Keratinocyte (primary cell): ENCODE results near the gene MAT1A. TPM values are rescaled to one million over a fixed set of nuclear protein-coding genes. Genes with fewer than 3 reads are reported as not detected.

Experiments
- DNase-seq: peaks from one replicate; pipeline ENCODE4 v3.0.0-alpha.2; 2011; ENCODE audit warnings: low read depth, missing footprints, low spot score
- FAIRE-seq: peaks from 2 replicates; lab custom pipeline; 2011; peaks lifted over from hg19 to GRCh38; lab: Jason Lieb, UNC
- H2AFZ ChIP-seq: 2 replicates; pipeline ENCODE4 v1.6.0; 2012; ENCODE audit warnings: low read length, control low read depth, inconsistent platforms; ENCODE audit not compliant: control insufficient read depth
- H3K27ac ChIP-seq: 2 replicates; pipeline ENCODE4 v1.5.1; 2011; ENCODE audit warnings: low read length; ENCODE audit not compliant: control insufficient read depth, insufficient read depth
- H3K27me3 ChIP-seq: 3 replicates; pipeline ENCODE4 v1.6.0; 2011; ENCODE audit warnings: low read length; ENCODE audit not compliant: control insufficient read depth, insufficient read depth; ENCODE audit errors: extremely low read depth
- H3K36me3 ChIP-seq, 2 experiments: 2 replicates in 1 of 2; 3 replicates in 1 of 2; pipeline ENCODE4 v1.5.1; 2011; ENCODE audit warnings: low read length in 2 of 2, mild to moderate bottlenecking in 1 of 2; ENCODE audit not compliant: control insufficient read depth in 2 of 2, insufficient read depth in 2 of 2; ENCODE audit errors: extremely low read depth in 1 of 2
- H3K4me1 ChIP-seq: 3 replicates; pipeline ENCODE4 v1.5.1; 2011; ENCODE audit warnings: low read length; ENCODE audit not compliant: control insufficient read depth, insufficient read depth; ENCODE audit errors: extremely low read depth
- H3K4me2 ChIP-seq: 3 replicates; pipeline ENCODE4 v1.6.0; 2011; ENCODE audit warnings: low read depth, low read length; ENCODE audit not compliant: control insufficient read depth, insufficient read depth; ENCODE audit errors: extremely low read depth
- H3K4me3 ChIP-seq, 3 experiments: fragments of 200-600 bp in 1 of 3; sonication (generic) in 1 of 3; 2 replicates in 2 of 3; 3 replicates in 1 of 3; pipeline ENCODE4 v1.5.1; 2011 to 2016; ENCODE audit warnings: low read length in 3 of 3, mild to moderate bottlenecking in 3 of 3, control low read depth in 2 of 3, inconsistent platforms in 1 of 3, low read depth in 1 of 3, mixed read lengths in 1 of 3, mixed run types in 1 of 3, moderate library complexity in 1 of 3; ENCODE audit not compliant: control insufficient read depth in 2 of 3, insufficient read depth in 2 of 3; ENCODE audit errors: extremely low read depth in 1 of 3
- H3K79me2 ChIP-seq: 2 replicates; pipeline ENCODE4 v1.6.0; 2012; ENCODE audit warnings: low read length; ENCODE audit not compliant: control insufficient read depth, insufficient read depth
- H3K9ac ChIP-seq: 3 replicates; pipeline ENCODE4 v1.6.0; 2011; ENCODE audit warnings: low read length; ENCODE audit not compliant: control insufficient read depth, insufficient read depth; ENCODE audit errors: extremely low read depth
- H3K9me1 ChIP-seq: 3 replicates; pipeline ENCODE4 v1.6.0; 2011; ENCODE audit warnings: low read length; ENCODE audit not compliant: control insufficient read depth, insufficient read depth; ENCODE audit errors: extremely low read depth
- H3K9me3 ChIP-seq: 2 replicates; pipeline ENCODE4 v1.5.1; 2012; ENCODE audit warnings: low read depth, low read length; ENCODE audit not compliant: control insufficient read depth
- H4K20me1 ChIP-seq: 3 replicates; pipeline ENCODE4 v1.6.0; 2011; ENCODE audit warnings: low read length; ENCODE audit not compliant: control insufficient read depth, insufficient read depth; ENCODE audit errors: extremely low read depth
- CTCF ChIP-seq, 3 experiments: IDR thresholded peaks in 1 of 3; conservative IDR thresholded peaks in 1 of 3; optimal IDR thresholded peaks in 1 of 3; 2 replicates in 2 of 3; 3 replicates in 1 of 3; pipeline versions ENCODE3 to v1.5.1; 2011; ENCODE audit warnings: low read length in 3 of 3, mild to moderate bottlenecking in 3 of 3, moderate library complexity in 2 of 3, control low read depth in 1 of 3, inconsistent platforms in 1 of 3; ENCODE audit not compliant: insufficient read depth in 2 of 3; ENCODE audit errors: extremely low read depth in 1 of 3
- EZH2 ChIP-seq: IDR thresholded peaks from one replicate; pipeline ENCODE4 v1.6.1; 2012; ENCODE audit warnings: inconsistent platforms, mild to moderate bottlenecking, low read length, moderate library complexity
- dilution Hi-C: fragments of 300-500 bp; cut with MboI; formaldehyde crosslinking; loops from one replicate; pipeline ENCODE4 v1.7.0; 2020; ENCODE audit warnings: low sequenced_read_pairs; ENCODE audit not compliant: extremely low pct_ligation_motif_present
- polyA plus RNA-seq, 5 experiments: library from polyadenylated mRNA; depleted of rRNA in 3 of 5; stranded (reverse) in 3 of 5; stranded (forward) in 1 of 5; unstranded in 1 of 5; fragments of >200 nt; gene quantifications; 1 replicate in 1 of 5; 2 replicates in 3 of 5; 3 replicates in 1 of 5; pipeline versions ENCODE4 v1.2.1 to v1.2.3, GENCODE V29; 2011 to 2012; ENCODE audit warnings: missing spikeins in 2 of 5, low read depth in 1 of 5, low replicate concordance in 1 of 5

MAT1A gene
- polyA plus RNA-seq, 1 donor (not counting 4 experiments of a cell fraction or from before 2014, with no cell fraction given), result 0.37 TPM

- Histone ChIP-seq H2AFZ (no peak overlapping the region), H4K20me1 (no peaks in the 10 kb centered on the region), H3K36me3 (no peaks in the 10 kb centered on the region), H3K9me1 (no peaks in the 10 kb centered on the region), H3K4me1 (peaks cover 4% of the 10 kb centered on the region), H3K27ac (no peak overlapping the region), H3K4me3 (no peak overlapping the region), H3K79me2 (no peaks in the 10 kb centered on the region), H3K27me3 (peaks cover 3% of the 10 kb centered on the region), H3K4me2 (no peak overlapping the region), H3K9ac (no peak overlapping the region), H3K9me3 (no peaks in the 10 kb centered on the region)
- dilution Hi-C loops, result no loop called here
- DNase-seq, result no peak
- TF ChIP-seq CTCF (optimal IDR thresholded peaks at IDR 0.05 in 1 of 3, IDR thresholded peaks at IDR 0.05 in 1 of 3, conservative IDR thresholded peaks at IDR 0.05 in 1 of 3; ENCODE audit: extremely low read depth in 1 of 3, insufficient read depth in 2 of 3, low read length in 3 of 3), result no peak
- no peak for TF ChIP-seq EZH2
- no peak for FAIRE-seq
Observed at GRCh38 chr10:80290474-80291220, 1.2 kb upstream of the MAT1A start.

DNA sequence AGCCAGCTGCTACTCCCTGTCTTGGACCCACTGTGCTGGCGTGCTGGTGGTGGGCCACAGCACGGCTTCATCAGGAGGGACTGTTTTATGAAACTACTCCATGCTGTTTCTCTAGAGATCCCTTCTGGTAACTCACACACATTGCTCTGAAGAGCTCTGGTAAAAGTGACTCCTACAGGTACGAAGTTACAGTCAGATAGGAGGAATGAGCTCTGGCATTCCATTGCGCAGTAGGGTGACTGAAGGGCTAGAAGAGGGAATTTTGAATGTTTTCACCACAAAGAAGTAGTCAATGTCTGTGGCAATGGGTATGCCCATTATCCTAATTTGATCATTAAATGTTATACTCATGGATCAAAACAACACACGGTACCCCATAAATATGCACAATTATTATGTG is 609 bp downstream of the MAT1A start:
- no peak overlapping the region for H3K4me2 ChIP-seq
- H2AFZ ChIP-seq, result no peak overlapping the region
- no peak overlapping the region for H3K4me3 ChIP-seq
- peaks cover 4% of the 10 kb centered on the region for H3K4me1 ChIP-seq
- H4K20me1 ChIP-seq, result no peaks in the 10 kb centered on the region
- no peak overlapping the region for H3K27ac ChIP-seq
- FAIRE-seq (no peak), DNase-seq (no peak)
- dilution Hi-C loops, result no loop called here
- no peaks in the 10 kb centered on the region for H3K9me1 ChIP-seq
- H3K79me2 ChIP-seq, result no peaks in the 10 kb centered on the region
- no peaks in the 10 kb centered on the region for H3K36me3 ChIP-seq
- H3K9me3 ChIP-seq, result no peaks in the 10 kb centered on the region
- TF ChIP-seq EZH2, result no peak
- no peak for TF ChIP-seq CTCF (optimal IDR thresholded peaks at IDR 0.05 in 1 of 3, IDR thresholded peaks at IDR 0.05 in 1 of 3, conservative IDR thresholded peaks at IDR 0.05 in 1 of 3; ENCODE audit: extremely low read depth in 1 of 3, insufficient read depth in 2 of 3, low read length in 3 of 3)
- H3K9ac ChIP-seq, result no peak overlapping the region
- peaks cover 3% of the 10 kb centered on the region for H3K27me3 ChIP-seq
